ENCODE measurements around the gene NT5DC3. TPM values are rescaled to one million over a fixed set of nuclear protein-coding genes. Genes with fewer than 3 reads are reported as not detected.

Gene NT5DC3
- total and polyA plus RNA-seq, 2 of the 13 experiments (the other 11 are each of a cell fraction or from before 2014, with no cell fraction given): 3.2 to 6.6 TPM

DNA sequence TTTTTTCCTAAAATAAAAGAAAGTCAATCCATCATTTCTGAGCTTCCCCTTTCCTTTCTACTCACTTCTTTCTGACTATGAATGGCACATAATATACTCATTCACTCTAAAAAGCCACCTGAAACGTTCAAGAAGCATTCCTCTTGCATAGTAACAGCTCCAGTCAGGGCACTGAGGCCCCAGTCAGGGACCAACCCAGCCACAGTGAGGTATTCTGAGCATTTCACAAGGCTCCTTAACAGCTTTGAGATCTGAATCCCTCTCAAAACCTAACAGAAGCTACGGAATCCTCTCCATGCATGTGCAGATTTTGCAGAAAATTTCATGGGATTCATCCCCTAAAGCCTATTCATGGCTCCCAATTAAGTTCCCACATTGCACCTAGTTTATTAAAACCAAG is 23.2 kb downstream of the NT5DC3 start:
- 93% methylated on average over 2 of the region's 2 CpGs for WGBS (ENCODE audit: low lambda C conversion rate)
- TF ChIP-seq U2AF2 (IDR thresholded peaks at IDR 0.05; ENCODE audit: low read depth, low read length): no peak
- TF ChIP-seq PRMT3 (CRISPR knock-in tag; IDR thresholded peaks at IDR 0.05; ENCODE audit: borderline replicate concordance, low read depth): no peak
- no peak for TF ChIP-seq GTF2F1 (IDR thresholded peaks at IDR 0.05; ENCODE audit: low read length)
- no peak for TF ChIP-seq JARID2 (CRISPR knock-in tag; IDR thresholded peaks at IDR 0.05; ENCODE audit: insufficient replicate concordance)
- no peak for TF ChIP-seq ZNF343 (CRISPR knock-in tag; IDR thresholded peaks at IDR 0.05)
- TF ChIP-seq, protein P1, sequence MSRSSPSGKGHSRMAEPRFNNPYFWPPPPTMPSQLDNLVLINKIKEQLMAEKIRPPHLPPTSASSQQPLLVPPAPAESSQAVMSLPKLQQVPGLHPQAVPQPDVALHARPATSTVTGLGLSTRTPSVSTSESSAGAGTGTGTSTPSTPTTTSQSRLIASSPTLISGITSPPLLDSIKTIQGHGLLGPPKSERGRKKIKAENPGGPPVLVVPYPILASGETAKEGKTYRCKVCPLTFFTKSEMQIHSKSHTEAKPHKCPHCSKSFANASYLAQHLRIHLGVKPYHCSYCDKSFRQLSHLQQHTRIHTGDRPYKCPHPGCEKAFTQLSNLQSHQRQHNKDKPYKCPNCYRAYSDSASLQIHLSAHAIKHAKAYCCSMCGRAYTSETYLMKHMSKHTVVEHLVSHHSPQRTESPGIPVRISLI (CRISPR knock-in tag; IDR thresholded peaks at IDR 0.05; ENCODE audit: borderline replicate concordance): no peak
- TF ChIP-seq, protein P2, sequence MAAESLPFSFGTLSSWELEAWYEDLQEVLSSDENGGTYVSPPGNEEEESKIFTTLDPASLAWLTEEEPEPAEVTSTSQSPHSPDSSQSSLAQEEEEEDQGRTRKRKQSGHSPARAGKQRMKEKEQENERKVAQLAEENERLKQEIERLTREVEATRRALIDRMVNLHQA (CRISPR knock-in tag; IDR thresholded peaks at IDR 0.05): no peak
- no peak for TF ChIP-seq ZNF232 (CRISPR knock-in tag; IDR thresholded peaks at IDR 0.05; ENCODE audit: borderline replicate concordance)
- no peak for TF ChIP-seq HOXA9 (CRISPR knock-in tag; IDR thresholded peaks at IDR 0.05; ENCODE audit: borderline replicate concordance)
- no peak for TF ChIP-seq ZNF496 (CRISPR knock-in tag; IDR thresholded peaks at IDR 0.05; ENCODE audit: insufficient replicate concordance)
- Histone ChIP-seq H3K4me3 (replicated peaks in 1 of 3; ENCODE audit: insufficient read depth in 1 of 3, low read depth in 2 of 3, low read length in 3 of 3) (no peak overlapping the region), H3K36me3 (replicated peaks in 1 of 2; ENCODE audit: control insufficient read depth in 1 of 2, insufficient read depth in 2 of 2, low read length in 2 of 2) (peaks cover 8 to 24% of the 10 kb centered on the region in 2 experiments), H2AFZ (ENCODE audit: low read length) (no peak overlapping the region), H4K20me1 (ENCODE audit: insufficient read depth, low read length) (no peaks in the 10 kb centered on the region), H3K4me2 (ENCODE audit: low read depth, low read length) (no peak overlapping the region), H3K9me3 (ENCODE audit: low read length) (peaks cover 8% of the 10 kb centered on the region), H3K4me1 (ENCODE audit: insufficient read depth, low read length) (no peaks in the 10 kb centered on the region), H3K27me3 (ENCODE audit: control insufficient read depth in 1 of 2, insufficient read depth in 2 of 2, low read length in 2 of 2) (no peaks in the 10 kb centered on the region), H3K9ac (ENCODE audit: insufficient read depth, low read depth, low read length) (no peak overlapping the region), H3K79me2 (ENCODE audit: insufficient read depth, low read length) (peaks cover 18% of the 10 kb centered on the region), H3K27ac (ENCODE audit: extremely low read length, insufficient read depth, low read length) (no peak overlapping the region)
- in situ Hi-C loops (cut with HindIII; ENCODE audit: extremely low pct_ligation_motif_present, low pct_unique_long_range_greater_than_20kb): no loop called here
- CTCF ChIA-PET (ENCODE audit: low intra/inter-chr PET ratio, low total read pairs): no interaction called here
- DNase-seq (ENCODE audit: low spot score) (no peak), FAIRE-seq (no peak), ATAC-seq (no peak)
- POLR2A ChIA-PET: no interaction called here
- BruUV-seq (replicated peaks): no TSS peak
- intact Hi-C loops (cut with micrococcal nuclease; ENCODE audit: unreplicated experiment): no loop called here

Data from HepG2 (cell line).